ENCODE measurements around the gene HBA1.
"Not testable (repeated sequence)": the region's sequence is repeated elsewhere in the genome, so short reads cannot be mapped to it uniquely, and the experiment has no call there.

Gene HBA1

GRCh38 chr16:176477-177382 is at the start of gene HBA1:
HBA1 (plus strand) TSS chr16:176680; CDS start chr16:176717, 37 bp downstream.
- not testable (repeated sequence) for DNase-seq

- DNase-seq: no peak
Observed at GRCh38 chr16:129075-129474, 47.4 kb upstream of the HBA1 start.

- DNase-seq: no peak
Observed at GRCh38 chr16:130533-131173, 45.8 kb upstream of the HBA1 start.

GRCh38 chr16:132120-132519 is 44.4 kb upstream of the HBA1 start:
- DNase-seq: no peak

GRCh38 chr16:133716-134115 is 42.8 kb upstream of the HBA1 start:
- DNase-seq: no peak

- DNase-seq: no peak
Observed at GRCh38 chr16:138049-138417, 38.4 kb upstream of the HBA1 start.

GRCh38 chr16:140175-140857 is 36.2 kb upstream of the HBA1 start:
- DNase-seq: no peak

- no peak for DNase-seq
Observed at GRCh38 chr16:142405-142967, 34.0 kb upstream of the HBA1 start.

- DNase-seq: no peak
Observed at GRCh38 chr16:143047-143446, 33.4 kb upstream of the HBA1 start.

GRCh38 chr16:143456-143855 is 33.0 kb upstream of the HBA1 start:
- no peak for DNase-seq

- no peak for DNase-seq
Observed at GRCh38 chr16:144797-145252, 31.7 kb upstream of the HBA1 start.

- DNase-seq: no peak
Observed at GRCh38 chr16:146646-147045, 29.8 kb upstream of the HBA1 start.

- no peak for DNase-seq
Observed at GRCh38 chr16:149024-149660, 27.3 kb upstream of the HBA1 start.

GRCh38 chr16:152141-153128 is 24.0 kb upstream of the HBA1 start, which contains the start of gene HBZ:
HBZ (plus strand) TSS chr16:152644; CDS start chr16:152910, 266 bp downstream.
- DNase-seq: no peak

GRCh38 chr16:153129-153521 is 23.4 kb upstream of the HBA1 start:
- not testable (repeated sequence) for DNase-seq

- DNase-seq: not testable (repeated sequence)
Observed at GRCh38 chr16:153550-154216, 22.8 kb upstream of the HBA1 start.

- DNase-seq: no peak
Observed at GRCh38 chr16:154217-155030, 22.1 kb upstream of the HBA1 start.

GRCh38 chr16:155031-155398 is 21.5 kb upstream of the HBA1 start:
- DNase-seq: no peak

- DNase-seq: no peak
Observed at GRCh38 chr16:159136-159849, 17.2 kb upstream of the HBA1 start.

Measured in DMS153 (cell line).